ENCODE data around the gene RPL31. TPM values are rescaled to one million over a fixed set of nuclear protein-coding genes. Genes with fewer than 3 reads are reported as not detected.
A peak's percentile ranks its signal among the peaks of the same experiment; 100 is the strongest.

RPL31 gene
- total and polyA plus RNA-seq, 9 of the 15 experiments (the other 6 are each of a cell fraction or from before 2014, with no cell fraction given): 1,176 to 6,037 (median 2,997) TPM

GRCh38 chr2:100977511-100977910 lies 24.6 kb upstream of the RPL31 start (continued):
- TF ChIP-seq PYGO2 (tag; IDR thresholded peaks at IDR 0.05) (no peak), EP300 (IDR thresholded peaks at IDR 0.05; ENCODE audit: low read length) (no peak), HBP1 (CRISPR knock-in tag; IDR thresholded peaks at IDR 0.05) (no peak), PTBP1 (IDR thresholded peaks at IDR 0.05; ENCODE audit: low read depth, low read length) (no peak), PCBP1 (IDR thresholded peaks at IDR 0.05; ENCODE audit: low read depth, low read length, poor library complexity, severe bottlenecking) (no peak), MYC (IDR thresholded peaks at IDR 0.05; ENCODE audit: low read depth, low read length) (no peak), MYC (CRISPR knock-in tag; IDR thresholded peaks at IDR 0.05; ENCODE audit: borderline replicate concordance, low read depth) (no peak), ETV5 (CRISPR knock-in tag; IDR thresholded peaks at IDR 0.05; ENCODE audit: low read depth) (no peak), CHD4 (IDR thresholded peaks at IDR 0.05; ENCODE audit: insufficient read depth, insufficient replicate concordance, low read depth, low read length, poor library complexity, severe bottlenecking) (no peak)

GRCh38 chr2:100978582-100979191 lies 23.4 kb upstream of the RPL31 start:
- 7% methylated on average over 16 of the region's 16 CpGs for WGBS (ENCODE audit: insufficient coverage, low coverage, missing lambda C conversion rate)
- ChIA-PET CTCF (ENCODE audit: low intra/inter-chr PET ratio) (interaction anchor here (0.7 kb wide), 1 partner anchor 273 kb away, joined by 3 read pairs; no protein-coding TSS in a partner anchor), POLR2A (interaction anchor here (0.7 kb wide), 2 partner anchors 23 to 90 kb away, joined by 3 to 4 read pairs; partner anchors contain the start of gene RPL31)
- Histone ChIP-seq H3K9me1 (ENCODE audit: control insufficient read depth, insufficient read depth, low read length) (peaks cover 5% of the 10 kb centered on the region), H3K4me1 (replicated peaks in 1 of 2; ENCODE audit: control insufficient read depth in 2 of 2, insufficient read depth in 2 of 2, low read length in 2 of 2) (0 out of 5 replicates have a peak, but pooled peaks cover 0 to 4% of the 10 kb centered on the region in 2 experiments), H2AFZ (ENCODE audit: low read depth, low read length) (no peak overlapping the region), H3K27me3 (ENCODE audit: control insufficient read depth in 2 of 2, insufficient read depth in 2 of 2, low read length in 2 of 2) (peaks cover 48 to 90% of the 10 kb centered on the region in 2 experiments), H3K9me3 (replicated peaks; ENCODE audit: control insufficient read depth, insufficient read depth, low read depth, low read length) (no peaks in the 10 kb centered on the region), H3K36me3 (ENCODE audit: control insufficient read depth, insufficient read depth, low read length) (no peaks in the 10 kb centered on the region), H3K4me2 (ENCODE audit: insufficient read depth, low read length) (no peak overlapping the region), H4K20me1 (replicated peaks; ENCODE audit: control insufficient read depth, insufficient read depth, low read length) (no peaks in the 10 kb centered on the region; the same call in 1 of the 2 replicates), H3K9ac (ENCODE audit: insufficient read depth in 1 of 2, low read depth in 2 of 2, low read length in 2 of 2) (no peak overlapping the region), H3K79me2 (ENCODE audit: control insufficient read depth, insufficient read depth, low read length) (no peaks in the 10 kb centered on the region), H3K4me3 (no peak overlapping the region), H3K27ac (ENCODE audit: extremely low read depth, low read depth, low read length) (no peak overlapping the region)
- no peak for DNase-seq (ENCODE audit: extremely low read depth in 1 of 4, low spot score in 3 of 4)
- BruUV-seq (replicated peaks): no TSS peak
- ATAC-seq: no peak
- in situ Hi-C loops (cut with MboI) (no loop called here), intact Hi-C loops (cut with micrococcal nuclease) (no loop called here)
- FAIRE-seq: no peak
- TF ChIP-seq PHB (CRISPR knock-in tag; IDR thresholded peaks at IDR 0.05) (no peak), ZNF764 (CRISPR knock-in tag; IDR thresholded peaks at IDR 0.05; ENCODE audit: low read depth) (no peak), RERE (CRISPR knock-in tag; IDR thresholded peaks at IDR 0.05; ENCODE audit: borderline replicate concordance) (no peak), ZFP36 (IDR thresholded peaks at IDR 0.05; ENCODE audit: low read depth, low read length, partially characterized antibody) (peak; percentile 42), CREBBP (IDR thresholded peaks at IDR 0.05; ENCODE audit: low read depth, low read length) (no peak)
